Endothelial cell of umbilical vein (primary cell): Measurements from ENCODE around the gene SPEN. TPM values are rescaled to one million over a fixed set of nuclear protein-coding genes. Genes with fewer than 3 reads are reported as not detected.

Experiments
- BruUV-seq: library from RNA; stranded (reverse); fragments of 400-500 nt; replicated peaks from 2 replicates; lab custom pipeline; 2021; lab: Mats Ljungman, UMichigan
- CTCF ChIA-PET: fragments of 300-600, 350-600 bp; sonication (Branson Sonifier 250); formaldehyde crosslinking; loops from one replicate; lab custom pipeline; 2021; ENCODE audit warnings: antibody characterized with exemption, inconsistent platforms; lab: Charles Lee
- POLR2A ChIA-PET: fragments of 300-600, 350-600 bp; sonication (Branson Sonifier 250); formaldehyde crosslinking; loops from one replicate; lab custom pipeline; 2021; ENCODE audit warnings: antibody characterized with exemption, inconsistent platforms; lab: Charles Lee
- DNase-seq: peaks from one replicate; pipeline ENCODE4 v3.0.0-alpha.2; 2011; ENCODE audit warnings: low read depth, low spot score
- FAIRE-seq: peaks from 2 replicates; lab custom pipeline; 2011; peaks lifted over from hg19 to GRCh38; lab: Jason Lieb, UNC
- H2AFZ ChIP-seq: 2 replicates; pipeline ENCODE4 v1.6.0; 2012; ENCODE audit warnings: low read depth, low read length, control low read depth, inconsistent platforms
- H3K27ac ChIP-seq: 2 replicates; pipeline ENCODE4 v1.5.1; 2011; ENCODE audit warnings: low read depth, mild to moderate bottlenecking, control low read depth, low read length, moderate library complexity; ENCODE audit not compliant: insufficient read depth
- H3K27me3 ChIP-seq, 2 experiments: 2 replicates each; pipeline versions ENCODE4 v1.6.0 to v1.6.1; 2011; ENCODE audit warnings: low read length in 2 of 2, mixed read lengths in 1 of 2; ENCODE audit not compliant: control insufficient read depth in 2 of 2, insufficient read depth in 2 of 2
- H3K36me3 ChIP-seq, 2 experiments: 2 replicates in 1 of 2; 3 replicates in 1 of 2; pipeline ENCODE4 v1.5.1; 2011; ENCODE audit warnings: low read length in 2 of 2, mild to moderate bottlenecking in 1 of 2, moderate library complexity in 1 of 2; ENCODE audit not compliant: control insufficient read depth in 2 of 2, insufficient read depth in 2 of 2; ENCODE audit errors: extremely low read depth in 1 of 2
- H3K4me1 ChIP-seq: 3 replicates; pipeline ENCODE4 v1.5.1; 2011; ENCODE audit warnings: mild to moderate bottlenecking, low read length; ENCODE audit not compliant: control insufficient read depth, insufficient read depth; ENCODE audit errors: extremely low read depth
- H3K4me2 ChIP-seq: 2 replicates; pipeline ENCODE4 v1.6.1; 2011; ENCODE audit warnings: low read length, control low read depth, mixed read lengths; ENCODE audit not compliant: insufficient read depth
- H3K4me3 ChIP-seq, 3 experiments: fragments of 200-600 bp in 1 of 3; sonication (generic), shearing (Covaris generic) in 1 of 3; replicated peaks in 1 of 3; 2 replicates each; pipeline ENCODE4 v1.5.1; 2011 to 2016; ENCODE audit warnings: control low read depth in 3 of 3, low read length in 3 of 3, mild to moderate bottlenecking in 2 of 3, inconsistent platforms in 1 of 3, low read depth in 1 of 3, moderate library complexity in 1 of 3; ENCODE audit not compliant: insufficient read depth in 1 of 3
- H3K79me2 ChIP-seq: 2 replicates; pipeline ENCODE4 v1.6.0; 2012; ENCODE audit warnings: low read length, inconsistent platforms; ENCODE audit not compliant: control insufficient read depth, insufficient read depth
- H3K9ac ChIP-seq: replicated peaks from 2 replicates; pipeline ENCODE3; 2011; ENCODE audit warnings: low read length, control low read depth; ENCODE audit not compliant: insufficient read depth; ENCODE audit errors: extremely low read depth
- H3K9me1 ChIP-seq: replicated peaks from 3 replicates; pipeline ENCODE4 v1.6.0; 2011; ENCODE audit warnings: mild to moderate bottlenecking, low read length; ENCODE audit not compliant: control insufficient read depth, insufficient read depth; ENCODE audit errors: extremely low read depth
- H3K9me3 ChIP-seq: replicated peaks from 2 replicates; pipeline ENCODE4 v1.5.1; 2012; ENCODE audit warnings: low read length, inconsistent platforms; ENCODE audit not compliant: control insufficient read depth, insufficient read depth
- H4K20me1 ChIP-seq: replicated peaks from 2 replicates; pipeline ENCODE3; 2011; ENCODE audit warnings: mild to moderate bottlenecking, low read length; ENCODE audit not compliant: control insufficient read depth, insufficient read depth; ENCODE audit errors: extremely low read depth
- CTCF ChIP-seq, 2 donors: IDR thresholded peaks; 1 replicate in 1 of 2; 2 replicates in 1 of 2; pipeline ENCODE4 v1.5.1; 2011; ENCODE audit warnings: low read length in 2 of 2, mild to moderate bottlenecking in 2 of 2, moderate library complexity in 2 of 2, control low read depth in 1 of 2, inconsistent platforms in 1 of 2, low read depth in 1 of 2; ENCODE audit not compliant: insufficient read depth in 1 of 2; ENCODE audit errors: extremely low read depth in 1 of 2
- EZH2 ChIP-seq: IDR thresholded peaks from 2 replicates; pipeline ENCODE4 v1.6.1; 2012; ENCODE audit warnings: borderline replicate concordance, low read depth, mild to moderate bottlenecking, moderate library complexity, low read length, inconsistent platforms; ENCODE audit not compliant: severe bottlenecking
- FOS ChIP-seq: IDR thresholded peaks from 2 replicates; pipeline ENCODE4 v1.6.1; 2011; ENCODE audit warnings: mild to moderate bottlenecking, low read length, moderate library complexity, borderline replicate concordance; ENCODE audit not compliant: insufficient read depth
- GATA2 ChIP-seq: IDR thresholded peaks from 2 replicates; pipeline ENCODE4 v1.7.0; 2011; ENCODE audit warnings: low read depth, mild to moderate bottlenecking, moderate library complexity, mixed read lengths, low read length; ENCODE audit not compliant: insufficient read length, insufficient read depth
- JUN ChIP-seq: IDR thresholded peaks from 2 replicates; pipeline ENCODE4 v1.6.1; 2011; ENCODE audit warnings: borderline replicate concordance, low read depth; ENCODE audit not compliant: insufficient read length, insufficient read depth
- MAX ChIP-seq: IDR thresholded peaks from 2 replicates; pipeline ENCODE4 v1.6.1; 2011; ENCODE audit not compliant: insufficient read depth, insufficient read length
- MYC ChIP-seq: IDR thresholded peaks from one replicate; pipeline ENCODE4 v1.6.1; 2011; ENCODE audit warnings: mild to moderate bottlenecking, low read depth, low read length
- POLR2A ChIP-seq: IDR thresholded peaks from 2 replicates; pipeline ENCODE4 v1.6.1; 2012; ENCODE audit warnings: low read depth, mild to moderate bottlenecking, control low read depth, low read length
- POLR2AphosphoS5 ChIP-seq: IDR thresholded peaks from 2 replicates; pipeline ENCODE4 v1.6.1; 2012; ENCODE audit warnings: low read depth, mild to moderate bottlenecking, control low read depth, low read length, moderate library complexity; ENCODE audit not compliant: insufficient read depth
- dilution Hi-C: fragments of 300-500 bp; cut with MboI; formaldehyde crosslinking; loops from one replicate; pipeline ENCODE4 v1.15.0; 2019; ENCODE audit warnings: low sequenced_read_pairs; ENCODE audit not compliant: extremely low pct_ligation_motif_present
- intact Hi-C: fragments of 100-400 bp; cut with micrococcal nuclease; formaldehyde crosslinking; loops from one replicate; pipeline ENCODE4 v1.10.0; 2022
- polyA plus RNA-seq, 4 experiments: library from polyadenylated mRNA; depleted of rRNA in 3 of 4; stranded (reverse) in 3 of 4; unstranded in 1 of 4; fragments of >200 nt; gene quantifications; 2 replicates each; pipeline versions ENCODE4 v1.2.1 to v1.2.3, GENCODE V29; 2011 to 2012; ENCODE audit warnings: missing spikeins in 1 of 4
- total RNA-seq: library from RNA; stranded (reverse); gene quantifications from 2 replicates; pipeline ENCODE4 v1.2.3, GENCODE V29; 2021

SPEN gene
- total and polyA plus RNA-seq, 2 donors (not counting 3 experiments of a cell fraction or from before 2014, with no cell fraction given) = 9.3 to 44.4 TPM

DNA sequence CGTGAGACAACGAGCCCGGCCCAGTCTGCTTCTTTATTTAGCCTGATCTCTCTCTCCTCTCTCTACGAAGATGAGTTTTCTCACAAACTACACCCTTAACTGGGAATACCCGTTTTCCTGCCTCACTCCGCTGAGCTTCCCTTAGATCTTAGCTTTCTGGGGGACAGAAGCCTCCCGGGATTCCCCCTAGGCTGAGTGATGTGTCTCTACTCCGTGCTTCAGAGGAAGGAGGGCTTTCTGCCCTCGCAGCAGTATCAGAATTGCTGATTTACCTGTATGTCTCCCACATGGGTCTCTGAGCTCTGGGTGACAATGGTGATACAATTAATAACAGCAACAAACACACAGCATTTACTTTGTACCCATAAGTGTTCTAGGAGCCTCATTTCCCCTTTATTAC lies 127.3 kb downstream of the SPEN start:
- H4K20me1 ChIP-seq = peaks cover 2% of the 10 kb centered on the region
- no peak overlapping the region for H3K27ac ChIP-seq
- TF ChIP-seq POLR2A (no peak), MYC (no peak), JUN (no peak), GATA2 (no peak), MAX (no peak), EZH2 (no peak), FOS (no peak), CTCF (IDR thresholded peaks at IDR 0.05; ENCODE audit: extremely low read depth in 1 of 2, insufficient read depth in 1 of 2, low read depth in 1 of 2, low read length in 2 of 2) (no peak), POLR2AphosphoS5 (no peak)
- H3K27me3 ChIP-seq = no peaks in the 10 kb centered on the region
- H3K9ac ChIP-seq = peak overlapping the region; percentile 78
- no peak overlapping the region for H2AFZ ChIP-seq
- DNase-seq (no peak), FAIRE-seq (no peak)
- peaks cover 7 to 10% of the 10 kb centered on the region in 2 experiments for H3K36me3 ChIP-seq
- no peaks in the 10 kb centered on the region for H3K9me1 ChIP-seq
- BruUV-seq = TSS peak; percentile 53
- H3K4me2 ChIP-seq = peak overlapping the region; percentile 80
- dilution Hi-C loops (no loop called here), intact Hi-C loops (loop anchor here (2.0 kb wide), 1 partner anchor 16 kb away; no protein-coding TSS in a partner anchor)
- ChIA-PET CTCF (interaction anchor here (0.7 to 2.8 kb wide), 7 partner anchors 13 to 183 kb away, joined by 3 to 18 read pairs (median 5); no protein-coding TSS in a partner anchor), POLR2A (interaction anchor here (0.6 kb wide), 2 partner anchors 68 to 170 kb away, joined by 3 to 4 read pairs; no protein-coding TSS in a partner anchor)
- H3K79me2 ChIP-seq = peaks cover 47% of the 10 kb centered on the region
- H3K9me3 ChIP-seq = no peaks in the 10 kb centered on the region
- H3K4me1 ChIP-seq = peaks cover 7% of the 10 kb centered on the region
- H3K4me3 ChIP-seq = peak overlapping the region; percentile 61 to 92 (median 88)
